NCI-H345 (cell line): ENCODE data around the gene SUSD1.

Experiments used
- DNase-seq: peaks from one replicate; lab custom pipeline; 2025; lab: John Stamatoyannopoulos, UW

Gene SUSD1

DNA sequence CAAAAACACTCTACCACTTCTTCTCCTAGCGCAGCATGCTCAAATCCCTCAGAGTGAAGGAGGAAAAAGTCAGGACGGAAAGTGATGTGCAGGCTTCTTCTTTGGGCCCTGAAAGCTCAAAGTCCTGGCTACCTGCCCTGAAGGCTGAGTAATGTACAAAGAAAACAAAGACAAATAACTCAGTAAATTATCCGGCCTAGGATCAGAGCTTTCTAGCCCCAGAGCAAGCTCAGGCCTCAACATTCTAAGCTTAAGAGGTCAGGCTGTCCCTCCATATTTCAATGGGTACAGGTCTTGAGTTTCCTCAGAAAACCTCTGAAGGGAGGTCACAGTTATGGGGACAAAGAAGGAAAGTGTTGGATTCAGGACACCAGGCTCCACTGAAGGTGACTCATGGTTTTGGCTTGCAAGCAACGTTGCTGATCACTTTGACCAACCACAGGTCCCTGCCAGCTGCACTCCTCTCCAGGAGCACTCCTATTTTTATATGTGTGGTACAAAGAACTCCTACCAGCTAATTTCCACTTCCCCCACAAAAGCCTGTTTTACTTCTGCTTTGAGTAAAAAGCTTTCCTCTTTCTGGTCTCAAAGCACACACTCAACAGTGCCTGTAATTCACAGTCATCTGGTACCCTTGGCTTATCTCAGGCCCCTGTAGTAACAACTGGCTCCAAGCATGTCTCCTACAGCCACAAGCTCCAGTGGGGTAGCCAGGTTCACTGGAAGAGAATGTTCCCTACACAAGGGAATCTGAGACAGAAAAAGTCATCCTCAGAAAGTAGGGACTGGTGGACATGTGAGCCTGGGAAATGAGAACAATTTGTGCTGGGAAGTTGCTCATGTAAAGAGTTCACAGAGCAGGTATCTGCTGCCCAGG is 162.8 kb downstream of the SUSD1 start:
- no peak for DNase-seq

DNA sequence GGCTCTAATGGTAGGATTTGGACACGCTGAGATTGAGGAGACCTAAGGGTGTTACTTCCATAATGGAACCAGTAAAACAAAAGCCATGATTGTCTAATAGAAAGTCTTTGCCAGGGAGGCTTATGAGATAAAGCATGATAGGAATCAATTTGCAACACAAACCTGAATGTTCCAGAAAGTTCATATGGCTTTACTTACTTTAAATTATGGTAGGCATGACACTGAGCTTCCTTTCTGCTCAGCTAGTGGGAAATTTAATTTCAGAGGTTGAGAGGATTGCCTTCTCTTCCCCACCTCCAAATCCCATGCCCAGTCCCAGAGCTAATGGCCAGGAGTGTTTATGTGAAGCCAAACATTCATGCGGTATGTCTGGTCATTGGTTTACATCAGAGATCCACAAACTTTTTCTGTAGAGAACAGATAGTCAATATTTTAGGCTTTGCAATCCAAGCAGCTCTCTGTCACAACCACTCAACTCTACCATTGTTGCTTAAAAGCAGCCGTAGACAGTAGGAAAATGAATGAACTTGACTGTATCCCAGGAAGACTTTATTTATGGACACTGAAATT is 164.0 kb downstream of the SUSD1 start:
- no peak for DNase-seq

DNA sequence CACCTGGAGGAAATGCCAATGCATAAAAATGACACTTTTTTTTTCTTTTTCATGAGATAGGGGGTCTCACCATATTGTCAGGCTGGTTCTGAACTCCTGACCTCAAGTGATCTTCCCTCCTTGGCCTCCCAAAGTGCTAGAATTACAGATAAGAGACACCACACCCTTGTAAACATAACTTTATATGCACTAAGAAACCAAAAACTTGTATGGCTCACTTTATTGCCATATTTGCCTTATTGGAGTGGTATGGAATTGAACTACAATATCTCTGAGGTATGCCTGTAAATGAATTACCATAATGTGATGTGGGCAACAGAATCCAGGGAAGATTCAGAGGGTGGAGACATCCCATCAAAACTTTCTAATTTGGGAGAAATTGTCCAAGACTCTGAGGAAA is 164.6 kb downstream of the SUSD1 start:
- no peak for DNase-seq

DNA sequence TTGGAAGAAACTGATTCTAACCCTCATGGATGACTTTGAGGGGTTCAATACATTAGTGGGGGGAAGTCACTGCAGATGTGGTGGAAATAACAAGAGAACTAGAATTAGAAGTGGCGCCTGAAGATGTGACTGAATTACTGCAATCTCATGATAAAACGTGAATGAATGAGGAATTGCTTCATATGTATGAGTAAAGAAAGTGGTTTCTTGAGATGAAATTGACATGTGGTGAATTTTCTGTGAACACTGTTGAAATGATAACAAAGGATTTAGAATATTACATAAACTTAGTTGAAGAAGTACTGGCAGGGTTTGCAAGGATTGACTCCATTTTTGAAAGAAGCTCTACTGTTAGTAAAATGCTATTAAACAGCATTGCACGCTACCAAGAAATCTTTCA is 165.4 kb downstream of the SUSD1 start:
- no peak for DNase-seq

DNA sequence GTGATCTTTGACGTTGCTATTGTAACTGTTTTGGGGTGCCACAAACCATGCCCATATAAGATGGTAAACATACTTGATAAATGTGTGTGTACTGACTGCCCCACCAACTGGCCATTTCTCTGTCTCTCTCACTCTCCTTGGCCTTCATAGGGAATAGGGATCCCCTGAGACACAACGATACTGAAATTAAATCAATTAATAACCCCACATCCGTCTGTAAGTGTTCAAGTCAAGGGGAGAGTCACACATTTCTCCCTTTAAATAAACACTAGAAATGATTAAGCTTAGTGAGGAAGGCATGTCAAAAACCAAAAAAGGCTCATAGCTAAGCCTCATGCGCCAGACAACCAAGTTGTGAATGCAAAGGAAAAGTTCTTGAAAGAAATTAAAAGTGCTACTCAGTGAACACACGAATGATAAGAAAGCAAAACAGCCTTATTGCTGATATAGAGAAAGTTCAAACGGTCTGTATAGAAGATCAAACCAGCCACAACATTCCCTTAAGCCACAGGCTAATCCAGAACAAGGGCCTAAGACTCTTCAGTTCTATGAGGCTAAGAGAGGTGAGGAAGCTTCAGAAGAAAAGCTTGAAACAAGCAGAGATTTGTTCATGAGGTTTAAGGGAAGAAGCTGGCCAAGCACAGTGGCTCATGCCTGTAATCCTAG is 167.4 kb downstream of the SUSD1 start:
- DNase-seq: no peak

DNA sequence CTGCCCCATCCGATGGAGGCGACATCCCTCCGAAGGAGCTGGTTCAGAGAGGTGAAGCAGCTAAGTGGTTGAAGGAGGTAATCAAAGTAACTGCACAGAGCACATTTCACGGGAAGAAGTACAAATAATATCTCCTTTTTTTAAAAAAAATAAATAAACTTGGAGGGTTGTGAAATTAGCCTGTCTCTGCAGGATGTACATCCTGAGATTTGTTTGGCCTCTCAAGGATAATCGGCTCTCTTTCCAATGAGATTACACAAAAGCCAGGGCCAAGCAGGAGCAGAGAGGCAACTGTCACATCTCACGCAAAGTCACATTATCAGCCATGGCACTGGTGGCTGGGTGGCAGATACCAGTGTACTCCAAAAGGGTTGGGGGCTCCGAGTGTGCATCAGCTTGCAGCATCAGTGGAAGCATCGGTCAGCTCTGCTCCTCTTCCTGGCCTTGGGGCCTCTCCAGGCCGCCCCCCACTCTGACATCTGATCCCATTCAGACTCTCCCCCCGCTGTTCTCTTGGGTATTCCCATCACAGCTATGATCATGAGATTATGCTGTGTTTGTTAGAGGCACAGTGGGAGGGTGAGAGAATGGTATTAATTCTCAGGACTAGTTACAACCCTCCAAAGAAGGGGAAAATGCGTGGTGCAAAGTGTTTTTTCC is 168.6 kb downstream of the SUSD1 start:
- no peak for DNase-seq

DNA sequence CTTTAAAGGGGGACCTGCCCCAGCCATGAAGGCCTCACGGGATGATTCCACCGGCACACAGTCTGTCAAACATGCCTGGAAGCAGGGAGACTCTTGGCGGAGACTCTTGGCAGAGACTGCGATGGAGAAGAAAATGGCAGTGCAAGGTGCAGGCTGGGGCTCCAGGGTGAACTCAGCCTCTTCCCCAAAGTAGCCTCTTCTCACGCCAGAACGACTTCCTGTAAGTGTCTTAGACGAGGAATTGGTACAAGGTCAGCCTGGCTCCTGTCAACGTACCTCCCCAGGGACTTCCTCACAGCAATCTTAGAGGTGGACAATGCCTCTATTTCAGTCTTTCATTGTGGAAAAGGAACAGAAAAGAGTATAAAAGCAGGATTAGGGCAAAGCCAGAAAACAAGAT is 169.2 kb downstream of the SUSD1 start:
- no peak for DNase-seq

DNA sequence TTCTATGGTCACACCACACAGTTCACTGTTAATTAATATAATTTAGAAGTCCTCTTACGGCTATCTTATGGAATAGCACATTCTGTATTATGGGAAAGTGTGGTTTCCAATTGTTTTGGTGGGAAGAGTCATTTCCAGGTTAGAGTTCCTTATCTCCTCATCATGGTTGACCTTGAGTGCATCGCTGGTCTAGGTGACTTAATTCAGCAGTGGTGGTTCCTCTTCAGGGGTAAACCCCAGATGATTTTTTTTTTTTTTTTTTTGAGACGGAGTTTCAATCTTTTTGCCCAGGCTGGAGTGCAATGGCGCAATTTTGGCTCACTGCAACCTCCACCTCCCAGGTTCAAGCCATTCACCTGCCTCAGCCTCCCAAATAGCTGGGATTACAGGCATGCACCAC is 171.6 kb downstream of the SUSD1 start:
- no peak for DNase-seq

DNA sequence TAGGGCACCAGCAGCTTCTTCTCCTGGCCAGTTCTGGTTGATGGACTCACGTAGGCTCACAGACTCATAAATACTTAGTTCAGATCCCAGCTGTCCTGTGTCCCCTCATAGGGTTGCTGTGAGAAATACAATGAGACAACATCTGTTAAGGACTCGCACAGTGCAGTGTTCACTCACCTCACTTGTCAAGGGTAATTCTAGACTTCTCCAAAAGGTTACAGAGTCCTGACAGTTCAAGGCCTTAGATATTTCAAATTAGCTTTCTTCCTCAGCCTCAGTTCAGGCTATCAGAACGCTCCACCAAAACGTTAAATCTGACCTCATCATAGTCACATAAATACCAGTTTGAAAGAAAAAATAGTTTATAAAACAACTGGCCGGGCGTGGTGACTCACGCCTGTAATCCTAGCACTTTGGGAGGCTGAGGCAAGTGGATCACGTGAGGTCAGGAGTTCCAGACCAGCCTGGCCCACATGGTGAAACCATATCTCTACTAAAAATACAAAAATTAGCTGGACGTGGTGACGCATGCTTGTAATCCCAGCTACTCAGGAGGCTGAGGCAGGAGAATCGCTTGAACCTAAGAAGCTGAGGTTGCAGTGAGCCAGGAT is 172.1 kb downstream of the SUSD1 start:
- no peak for DNase-seq

DNA sequence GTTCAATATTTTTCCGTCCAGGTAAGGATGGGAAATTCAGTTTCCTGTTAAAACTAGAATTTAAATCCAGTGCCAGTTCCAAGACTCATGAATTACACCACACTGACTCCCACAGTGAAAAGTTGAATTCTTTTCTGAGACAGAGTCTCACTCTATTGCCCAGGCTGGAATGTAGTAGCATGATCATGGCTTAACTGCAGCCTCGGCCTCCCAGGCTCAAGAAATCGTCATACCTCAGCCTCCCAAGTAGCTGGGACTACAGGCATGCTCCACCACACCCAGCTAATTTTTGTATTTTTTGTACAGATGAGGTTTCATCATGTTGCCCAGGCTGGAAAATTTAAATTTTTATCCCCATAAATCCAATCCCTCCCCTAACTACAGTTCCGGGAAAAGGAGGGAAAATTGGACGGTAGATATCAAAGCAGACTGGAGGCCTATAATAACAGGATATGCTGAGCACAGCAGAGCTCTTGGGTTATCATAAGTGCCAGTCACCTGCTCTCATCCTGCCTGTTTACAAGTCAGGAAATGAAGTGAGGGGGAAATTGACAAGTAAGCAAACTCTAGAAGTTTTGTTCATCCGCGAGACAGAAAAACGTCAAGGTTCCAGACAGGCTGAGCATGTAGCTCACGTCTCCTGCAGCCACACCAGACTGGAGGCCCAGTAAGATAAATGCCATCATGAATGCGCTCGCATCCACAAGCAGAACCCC is 172.8 kb downstream of the SUSD1 start:
- no peak for DNase-seq

DNA sequence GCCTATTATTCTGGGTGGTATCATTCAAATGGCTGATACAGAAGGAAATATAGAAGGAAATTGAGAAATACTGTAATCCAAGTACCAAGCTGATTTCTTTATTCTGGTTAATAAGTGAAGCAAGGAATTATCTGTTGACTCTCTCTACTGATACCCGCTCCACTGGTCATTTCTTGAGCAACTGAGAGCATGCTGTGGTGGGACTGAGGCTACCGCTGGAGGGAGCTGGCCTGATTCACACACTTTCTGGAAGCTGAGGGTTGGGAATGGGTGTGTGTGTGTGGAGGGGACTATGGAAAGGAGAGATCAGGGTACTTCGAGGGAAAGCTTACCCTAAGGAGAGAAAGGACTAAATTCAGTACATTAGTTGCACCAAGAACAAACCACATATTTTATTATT is 174.4 kb downstream of the SUSD1 start:
- DNase-seq: no peak

DNA sequence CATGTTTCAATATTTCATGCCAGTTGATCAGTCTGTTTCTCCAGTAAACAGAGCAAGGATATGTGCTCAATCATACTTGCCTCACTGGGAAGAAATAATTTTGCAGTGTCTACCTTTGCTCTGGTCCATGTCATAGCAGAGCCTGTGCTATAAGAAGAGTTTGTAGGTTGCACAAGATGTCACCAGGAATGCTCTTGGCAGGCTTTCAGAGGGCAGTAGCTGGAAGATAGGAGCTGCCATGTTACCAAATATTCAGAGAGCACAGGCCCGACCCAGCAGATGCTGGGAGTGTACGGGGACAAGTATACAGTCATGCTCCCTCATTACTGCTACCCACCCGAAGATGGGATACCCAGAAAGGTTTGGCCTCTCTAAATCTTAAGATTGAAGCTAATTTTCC is 175.8 kb downstream of the SUSD1 start:
- DNase-seq: no peak

DNA sequence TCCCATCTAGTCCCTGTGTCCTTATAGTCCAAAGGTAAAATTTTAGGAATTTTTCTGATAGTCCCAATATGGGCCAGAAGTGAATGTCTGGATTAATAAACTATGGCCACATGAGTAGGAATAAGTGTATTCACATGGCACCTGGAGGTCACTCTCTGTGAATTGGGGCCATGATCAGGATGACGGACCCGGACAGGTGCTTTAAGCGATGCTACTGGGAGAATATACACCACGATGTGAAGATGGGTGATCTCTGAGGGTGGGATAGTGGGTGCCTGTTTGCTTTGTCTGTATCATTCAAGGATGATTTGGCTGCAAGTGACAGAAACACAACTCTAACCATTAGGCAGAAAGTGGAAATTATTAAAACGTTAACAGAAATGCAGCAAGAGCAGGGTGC is 177.3 kb downstream of the SUSD1 start:
- no peak for DNase-seq

DNA sequence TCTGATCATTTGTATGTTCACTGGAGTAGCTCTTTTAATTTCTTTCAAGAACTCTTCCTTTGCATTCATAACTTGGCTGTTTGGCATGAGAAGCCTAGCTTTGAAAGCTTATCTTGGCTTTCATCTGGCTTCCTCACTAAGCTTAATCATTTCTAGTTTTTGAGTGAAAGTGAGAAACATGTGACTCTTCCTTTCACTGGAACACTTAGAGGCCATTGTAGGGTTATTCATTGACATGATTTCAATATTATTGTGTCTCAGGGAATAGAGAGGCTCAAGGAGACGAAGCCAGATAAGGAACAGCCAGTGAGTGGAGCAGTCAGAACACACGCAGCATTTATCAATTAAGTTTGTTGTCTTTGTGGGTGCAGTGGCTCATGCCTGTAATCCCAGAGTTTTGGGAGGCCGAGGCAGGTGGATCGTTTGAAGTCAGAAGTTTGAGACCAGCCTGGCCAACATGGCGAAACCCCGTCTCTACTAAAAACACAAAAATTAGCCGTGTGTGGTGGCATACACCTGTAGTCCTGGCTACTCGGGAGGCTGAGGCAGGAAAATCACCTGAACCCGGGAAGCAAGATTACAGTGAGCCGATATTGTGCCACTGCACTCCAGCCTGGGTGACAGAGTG is 180.2 kb downstream of the SUSD1 start:
- DNase-seq: no peak

DNA sequence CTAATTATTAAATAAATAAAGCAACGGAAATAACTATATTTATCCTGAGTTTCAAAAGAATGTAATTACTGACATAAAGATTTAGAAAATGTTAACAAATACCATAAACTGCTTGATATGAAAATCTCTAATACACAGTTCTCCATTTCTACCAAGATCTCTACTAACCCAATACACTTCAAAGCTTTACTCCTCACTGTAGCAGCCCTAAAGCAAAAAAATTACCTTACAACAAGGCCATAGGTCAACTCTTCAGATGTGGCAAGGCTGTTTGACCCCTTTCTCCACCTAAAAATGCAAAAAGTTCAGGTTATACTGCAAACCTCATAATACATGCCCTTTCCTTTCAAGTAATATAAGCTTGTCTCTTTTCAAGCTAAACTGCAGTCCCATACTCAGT is 181.8 kb downstream of the SUSD1 start:
- DNase-seq: no peak

DNA sequence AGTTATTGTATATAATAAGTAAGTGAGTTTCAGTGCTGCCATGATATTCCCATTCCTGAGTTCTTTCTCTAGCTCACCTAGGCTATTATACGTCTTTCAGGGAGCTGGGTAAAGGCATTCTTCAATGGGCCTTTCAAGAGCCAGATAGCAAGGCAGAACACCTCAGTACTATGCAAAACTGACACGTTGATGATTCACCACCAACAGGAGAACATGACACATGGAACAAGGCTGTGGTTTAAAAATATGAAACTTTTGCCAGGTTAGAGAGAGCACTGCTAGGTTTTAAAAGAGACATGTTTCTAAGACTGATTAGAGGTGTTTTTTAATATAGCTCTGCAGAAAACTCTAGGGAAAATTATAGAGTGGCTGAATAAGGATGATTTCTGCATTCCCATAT is 182.6 kb downstream of the SUSD1 start:
- DNase-seq: no peak

DNA sequence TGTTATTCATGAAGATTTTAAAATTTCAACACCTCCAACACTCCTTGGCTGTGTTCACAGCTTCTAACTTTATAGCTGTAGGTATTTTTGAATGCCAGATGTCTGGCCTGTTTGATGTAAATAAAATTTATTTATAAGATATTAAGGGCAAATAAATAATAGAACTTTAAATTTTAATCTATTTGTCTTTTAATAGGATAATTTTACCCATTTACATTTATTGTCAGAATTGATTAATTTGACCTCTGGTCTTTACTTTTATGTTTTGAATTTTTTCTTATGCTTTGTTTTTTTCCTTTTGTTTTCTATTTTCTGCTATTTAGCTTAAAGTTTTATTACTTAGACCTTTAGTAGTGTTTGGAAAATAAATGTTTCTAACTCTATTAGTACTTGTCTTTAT is 183.9 kb downstream of the SUSD1 start:
- DNase-seq: no peak
